Karpas-422 (cell line): ENCODE data around the gene KIN. TPM values are rescaled to one million over a fixed set of nuclear protein-coding genes. Genes with fewer than 3 reads are reported as not detected.

Experiments used
- DNase-seq: peaks from one replicate; pipeline ENCODE4 v3.0.0-alpha.2; 2015
- H2AFZ ChIP-seq: fragments of 200-600 bp; sonication (generic); 2 replicates; pipeline ENCODE4 v1.6.1; 2014; ENCODE audit warnings: antibody characterized with exemption, low read length, mixed read lengths
- H3K27ac ChIP-seq: fragments of 200-600 bp; sonication (generic); 2 replicates; pipeline ENCODE4 v1.5.1; 2014; ENCODE audit warnings: mild to moderate bottlenecking, low read length, moderate library complexity
- H3K27me3 ChIP-seq: fragments of 200-600 bp; sonication (generic); 2 replicates; pipeline ENCODE4 v1.6.1; 2014; ENCODE audit warnings: low read length, mixed read lengths
- H3K36me3 ChIP-seq: fragments of 200-600 bp; sonication (generic); 2 replicates; pipeline ENCODE4 v1.6.1; 2014; ENCODE audit warnings: low read length, mixed read lengths; ENCODE audit not compliant: insufficient read depth
- H3K4me1 ChIP-seq: fragments of 200-600 bp; sonication (generic); 2 replicates; pipeline ENCODE4 v1.6.1; 2014; ENCODE audit warnings: mild to moderate bottlenecking, low read length, mixed read lengths
- H3K4me2 ChIP-seq: fragments of 200-600 bp; sonication (generic); 2 replicates; pipeline ENCODE4 v1.6.1; 2014; ENCODE audit warnings: low read length, low read depth, mild to moderate bottlenecking; ENCODE audit not compliant: poor library complexity, severe bottlenecking
- H3K4me3 ChIP-seq: fragments of 200-600 bp; sonication (generic); 2 replicates; pipeline ENCODE4 v1.5.1; 2014; ENCODE audit warnings: mild to moderate bottlenecking, antibody characterized with exemption, low read length, mixed read lengths
- H3K79me2 ChIP-seq: fragments of 200-600 bp; sonication (generic); 2 replicates; pipeline ENCODE4 v1.6.1; 2014; ENCODE audit warnings: mild to moderate bottlenecking, low read length, mixed read lengths
- H3K9ac ChIP-seq: fragments of 200-600 bp; sonication (generic); 2 replicates; pipeline ENCODE4 v1.6.0; 2014; ENCODE audit warnings: low read length
- H3K9me2 ChIP-seq: fragments of 200-600 bp; sonication (generic), shearing (Covaris generic); replicated peaks from 2 replicates; pipeline ENCODE4 v1.6.0; 2014; ENCODE audit warnings: mild to moderate bottlenecking, low read length, moderate library complexity; ENCODE audit not compliant: insufficient read depth
- H3K9me3 ChIP-seq: fragments of 300-700, 200-600 bp; sonication (generic); 2 replicates; pipeline ENCODE4 v1.6.1; 2014; ENCODE audit warnings: low read length, mixed read lengths
- H4K20me1 ChIP-seq: fragments of 200-600 bp; sonication (generic); 2 replicates; pipeline ENCODE4 v1.6.1; 2014; ENCODE audit warnings: mild to moderate bottlenecking, antibody characterized with exemption, low read length, low read depth; ENCODE audit not compliant: insufficient read depth
- total RNA-seq: library from RNA; depleted of rRNA; stranded (reverse); fragments of >200 nt; shearing (Covaris generic); gene quantifications from 2 replicates; pipeline ENCODE4 v1.2.3, GENCODE V29; 2014; ENCODE audit warnings: low replicate concordance

KIN gene
- total RNA-seq, 1 experiment from 2014 or later: 7.9 TPM

DNA sequence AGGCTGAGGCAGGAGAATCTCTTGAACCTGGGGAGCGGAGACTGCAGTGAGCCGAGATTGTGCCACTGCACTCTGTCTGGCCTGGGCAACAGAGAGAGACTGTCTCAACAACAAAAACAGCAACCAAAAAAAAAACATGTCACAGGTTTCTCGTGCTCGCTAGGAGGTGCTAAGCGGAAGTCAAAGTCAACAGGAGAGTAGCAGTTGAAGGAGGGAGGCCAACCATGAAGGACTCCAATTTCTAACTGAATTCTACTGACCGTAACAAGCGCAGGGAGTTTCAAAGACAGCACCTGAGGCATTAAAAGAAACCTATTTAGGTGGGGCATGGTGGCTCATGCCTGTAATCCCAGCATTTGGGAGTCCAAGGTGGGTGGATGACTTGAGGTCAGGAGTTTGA is 19.4 kb downstream of the KIN start:
- H4K20me1 ChIP-seq: no peaks in the 10 kb centered on the region
- no peak overlapping the region for H3K27ac ChIP-seq
- no peaks in the 10 kb centered on the region for H3K79me2 ChIP-seq
- H3K27me3 ChIP-seq: no peaks in the 10 kb centered on the region
- no peaks in the 10 kb centered on the region for H3K9me2 ChIP-seq
- H3K9me3 ChIP-seq: no peaks in the 10 kb centered on the region
- no peak for DNase-seq
- H2AFZ ChIP-seq: no peak overlapping the region
- no peak overlapping the region for H3K9ac ChIP-seq
- no peak overlapping the region for H3K4me2 ChIP-seq
- H3K36me3 ChIP-seq: peaks cover 33% of the 10 kb centered on the region; the same call in 1 of the 2 replicates
- H3K4me3 ChIP-seq: no peak overlapping the region
- H3K4me1 ChIP-seq: no peaks in the 10 kb centered on the region

DNA sequence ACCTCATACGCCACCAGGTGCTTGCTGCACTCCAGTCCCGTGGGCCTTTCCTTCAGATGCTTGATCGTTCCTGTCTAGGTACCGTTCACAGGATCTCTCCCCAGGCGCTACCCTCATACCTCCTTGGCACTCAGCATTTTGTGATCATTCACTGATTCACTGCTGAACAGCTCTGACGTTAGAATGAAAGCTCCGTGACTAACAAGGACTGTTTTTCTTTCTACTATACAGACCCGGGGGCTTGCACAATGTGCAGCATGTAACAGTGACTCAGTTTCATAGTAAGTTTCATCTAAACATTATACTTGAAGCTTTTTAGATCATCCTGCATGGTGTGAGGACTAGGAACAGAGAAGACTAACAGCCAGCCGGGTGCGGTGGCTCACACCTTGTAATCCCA is 20.6 kb downstream of the KIN start:
- no peak overlapping the region for H3K9ac ChIP-seq
- H2AFZ ChIP-seq: no peak overlapping the region
- no peaks in the 10 kb centered on the region for H3K9me3 ChIP-seq
- no peak overlapping the region for H3K4me2 ChIP-seq
- H4K20me1 ChIP-seq: no peaks in the 10 kb centered on the region
- no peaks in the 10 kb centered on the region for H3K79me2 ChIP-seq
- H3K36me3 ChIP-seq: peaks cover 37% of the 10 kb centered on the region; the same call in 1 of the 2 replicates
- H3K27ac ChIP-seq: no peak overlapping the region
- DNase-seq: no peak
- no peaks in the 10 kb centered on the region for H3K27me3 ChIP-seq
- H3K4me1 ChIP-seq: no peaks in the 10 kb centered on the region
- H3K4me3 ChIP-seq: no peak overlapping the region
- H3K9me2 ChIP-seq: no peaks in the 10 kb centered on the region

DNA sequence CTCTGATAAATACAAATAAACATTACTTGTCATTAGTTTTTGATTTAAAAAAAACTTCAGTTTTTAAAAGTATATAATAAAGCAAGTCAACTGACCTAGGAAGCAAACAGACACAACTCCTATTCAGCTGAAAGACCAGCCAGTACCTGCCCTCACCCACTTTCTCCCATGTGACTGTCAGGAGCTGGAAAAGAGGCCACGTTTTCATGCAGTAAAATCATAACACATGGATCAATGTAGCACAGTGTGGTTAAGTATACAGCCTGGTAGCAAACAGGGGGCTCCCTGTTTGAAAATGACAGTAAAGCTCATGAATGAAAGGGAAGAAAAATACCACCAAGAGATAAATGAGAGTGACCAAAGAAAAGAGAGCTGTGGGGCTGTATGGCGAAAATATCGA is 21.6 kb downstream of the KIN start:
- Histone ChIP-seq H2AFZ (no peak overlapping the region), H3K4me1 (no peaks in the 10 kb centered on the region), H3K4me3 (no peak overlapping the region), H3K36me3 (peaks cover 39% of the 10 kb centered on the region; the same call in 1 of the 2 replicates), H3K27me3 (no peaks in the 10 kb centered on the region), H3K9me3 (no peaks in the 10 kb centered on the region), H3K9ac (no peak overlapping the region), H4K20me1 (no peaks in the 10 kb centered on the region), H3K79me2 (no peaks in the 10 kb centered on the region), H3K27ac (no peak overlapping the region), H3K4me2 (no peak overlapping the region), H3K9me2 (no peaks in the 10 kb centered on the region)
- no peak for DNase-seq

DNA sequence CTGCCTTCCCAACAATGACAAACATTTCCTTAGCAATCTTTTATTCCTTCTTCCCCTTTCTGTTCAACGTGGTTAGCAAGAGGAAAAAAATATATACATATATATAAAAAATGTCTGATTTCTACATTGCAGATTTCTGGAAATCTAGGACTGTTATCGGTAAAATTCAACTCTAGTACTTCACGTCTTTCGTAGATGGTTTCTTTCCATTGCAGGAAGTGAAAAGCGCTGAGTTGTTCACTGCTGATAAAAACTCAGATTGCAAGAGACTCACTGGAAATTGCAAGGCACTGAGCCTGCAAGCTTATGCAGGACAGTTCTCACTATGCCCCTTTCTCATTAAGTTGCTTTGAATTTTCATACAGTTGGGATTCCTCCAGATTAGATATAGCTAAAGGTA is 23.9 kb downstream of the KIN start:
- no peak overlapping the region for H3K4me3 ChIP-seq

GRCh38 chr10:7756360-7756992 is 31.3 kb downstream of the KIN start:
- Histone ChIP-seq H3K36me3 (peaks cover 55% of the 10 kb centered on the region), H3K79me2 (no peaks in the 10 kb centered on the region), H3K4me2 (no peak overlapping the region), H3K9ac (no peak overlapping the region), H4K20me1 (no peaks in the 10 kb centered on the region), H3K9me2 (no peaks in the 10 kb centered on the region), H2AFZ (no peak overlapping the region), H3K27ac (no peak overlapping the region), H3K4me3 (no peak overlapping the region), H3K9me3 (no peaks in the 10 kb centered on the region), H3K27me3 (no peaks in the 10 kb centered on the region), H3K4me1 (no peaks in the 10 kb centered on the region)
- DNase-seq: peak; percentile 75

More for the DNA sequence above, 23.9 kb downstream of the KIN start:
- Histone ChIP-seq H3K79me2 (no peaks in the 10 kb centered on the region), H4K20me1 (no peaks in the 10 kb centered on the region), H3K9ac (no peak overlapping the region), H3K36me3 (peaks cover 37% of the 10 kb centered on the region; the same call in 1 of the 2 replicates), H3K27me3 (no peaks in the 10 kb centered on the region), H2AFZ (no peak overlapping the region), H3K4me2 (no peak overlapping the region), H3K4me1 (no peaks in the 10 kb centered on the region), H3K27ac (no peak overlapping the region), H3K9me3 (no peaks in the 10 kb centered on the region), H3K9me2 (no peaks in the 10 kb centered on the region)
- DNase-seq: no peak

DNA sequence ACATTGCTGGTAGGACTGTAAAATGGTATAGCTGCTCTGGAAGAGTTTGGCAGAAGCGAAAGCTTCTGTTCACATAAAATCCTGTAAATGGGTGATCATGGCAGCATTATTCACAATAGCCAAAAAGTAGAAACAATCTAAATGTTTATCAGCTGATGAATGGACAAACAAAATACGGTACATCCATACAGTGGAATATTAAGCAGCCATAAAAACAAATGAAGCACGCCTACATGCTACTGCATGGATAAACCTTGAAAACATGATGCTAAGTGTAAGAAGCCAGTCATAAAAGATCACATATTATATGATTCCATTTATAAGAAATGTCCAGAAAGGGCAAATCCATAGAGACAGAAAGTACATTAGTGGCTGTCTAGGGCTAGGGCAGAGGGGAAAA is 32.7 kb downstream of the KIN start:
- no peaks in the 10 kb centered on the region for H3K79me2 ChIP-seq
- H3K27me3 ChIP-seq: no peaks in the 10 kb centered on the region
- H3K36me3 ChIP-seq: peaks cover 52% of the 10 kb centered on the region

DNA sequence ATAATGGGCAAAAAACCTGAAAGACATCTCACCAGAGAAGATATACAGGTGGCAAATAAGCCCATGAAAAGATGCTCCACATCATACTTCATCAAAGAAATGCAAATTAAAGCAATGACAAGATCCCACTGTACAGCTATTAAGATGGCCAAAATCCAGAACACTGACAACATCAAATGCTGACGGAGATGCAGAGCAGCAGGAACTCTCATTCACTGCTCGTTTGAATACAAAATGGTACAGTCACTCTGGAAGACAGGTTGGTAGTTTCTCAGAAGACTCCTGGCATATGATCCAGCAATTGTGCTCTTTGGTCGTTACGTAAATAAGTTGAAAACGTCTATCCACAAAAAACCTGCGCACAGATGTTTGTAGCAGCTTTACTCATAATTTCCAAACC is 35.5 kb downstream of the KIN start:
- Histone ChIP-seq H3K79me2 (no peaks in the 10 kb centered on the region), H3K9me3 (no peaks in the 10 kb centered on the region), H3K27me3 (no peaks in the 10 kb centered on the region), H3K27ac (no peak overlapping the region), H2AFZ (no peak overlapping the region), H3K9ac (no peak overlapping the region), H3K4me2 (no peak overlapping the region), H3K36me3 (peaks cover 37% of the 10 kb centered on the region; the same call in 1 of the 2 replicates), H3K4me1 (no peaks in the 10 kb centered on the region), H4K20me1 (no peaks in the 10 kb centered on the region), H3K9me2 (no peaks in the 10 kb centered on the region), H3K4me3 (no peak overlapping the region)
- no peak for DNase-seq

More for the DNA sequence above, 32.7 kb downstream of the KIN start:
- H2AFZ ChIP-seq: no peak overlapping the region
- no peak overlapping the region for H3K4me2 ChIP-seq
- H3K4me3 ChIP-seq: no peak overlapping the region
- no peaks in the 10 kb centered on the region for H3K9me2 ChIP-seq
- H3K27ac ChIP-seq: no peak overlapping the region
- H4K20me1 ChIP-seq: no peaks in the 10 kb centered on the region
- no peaks in the 10 kb centered on the region for H3K9me3 ChIP-seq
- H3K4me1 ChIP-seq: no peaks in the 10 kb centered on the region
- DNase-seq: no peak
- no peak overlapping the region for H3K9ac ChIP-seq

DNA sequence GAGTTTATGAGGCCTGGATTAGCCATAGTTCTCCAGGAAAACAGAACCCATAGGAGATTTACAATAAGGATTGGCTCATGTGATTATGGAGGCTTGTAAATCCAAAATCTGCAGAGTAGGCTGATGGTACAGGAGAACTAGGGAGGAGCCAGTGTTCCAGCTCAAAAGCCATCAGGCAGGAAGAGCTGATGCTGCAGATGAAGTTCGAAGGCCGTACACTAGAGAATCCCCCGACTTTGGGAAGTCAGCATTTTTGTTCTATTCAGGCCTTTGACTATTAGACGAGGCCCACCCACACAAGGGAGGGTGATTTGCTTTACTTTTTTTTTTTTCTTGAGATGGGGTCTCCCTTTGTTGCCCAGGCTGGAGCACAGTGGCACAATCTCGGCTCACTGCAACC is 37.6 kb downstream of the KIN start:
- DNase-seq: no peak
- Histone ChIP-seq H3K4me3 (no peak overlapping the region), H3K9me3 (no peaks in the 10 kb centered on the region), H3K4me1 (no peaks in the 10 kb centered on the region), H3K27ac (no peak overlapping the region), H2AFZ (no peak overlapping the region), H3K79me2 (no peaks in the 10 kb centered on the region), H4K20me1 (no peaks in the 10 kb centered on the region), H3K27me3 (no peaks in the 10 kb centered on the region), H3K9ac (no peak overlapping the region), H3K36me3 (peaks cover 21% of the 10 kb centered on the region; the same call in 1 of the 2 replicates), H3K4me2 (no peak overlapping the region), H3K9me2 (no peaks in the 10 kb centered on the region)
